ENCODE results near the gene ABCB1. TPM values are rescaled to one million over a fixed set of nuclear protein-coding genes. Genes with fewer than 3 reads are reported as not detected.

The ABCB1 gene
- total and polyA plus RNA-seq, 2 of the 13 experiments (the other 11 are each of a cell fraction or from before 2014, with no cell fraction given), result 42.8 to 52.6 TPM

DNA sequence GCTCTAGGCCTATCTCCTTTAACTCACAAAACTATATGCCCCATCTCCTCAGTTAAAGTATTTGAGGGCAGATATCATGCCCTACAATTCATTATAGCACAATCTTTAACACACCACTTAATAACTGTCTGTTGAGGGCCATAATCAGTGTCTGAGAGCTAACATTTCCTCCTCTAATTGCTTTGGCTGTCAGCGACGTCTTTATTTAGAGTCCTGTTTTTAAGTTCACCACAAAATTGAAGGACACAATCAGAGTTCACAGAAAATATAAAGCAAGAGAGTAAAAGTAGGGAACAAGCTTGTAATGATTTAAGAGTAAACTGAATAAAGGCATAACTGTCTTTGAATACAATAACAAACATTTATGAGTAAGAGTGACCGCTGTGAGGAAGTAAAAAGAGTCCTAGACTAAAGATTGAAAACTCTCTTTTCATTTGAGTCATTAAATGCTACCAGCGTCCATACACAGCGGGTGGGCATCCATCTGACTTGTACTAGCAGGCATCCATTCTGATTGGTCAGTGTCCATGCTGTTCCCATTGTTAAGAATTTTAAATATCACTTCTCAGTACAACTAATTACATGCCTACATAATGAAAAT is 86.8 kb downstream of the ABCB1 start:
- Histone ChIP-seq H3K27ac (ENCODE audit: extremely low read length, insufficient read depth, low read length) (no peak overlapping the region), H3K36me3 (replicated peaks in 1 of 2; ENCODE audit: control insufficient read depth in 1 of 2, insufficient read depth in 2 of 2, low read length in 2 of 2) (peaks cover 4 to 32% of the 10 kb centered on the region in 2 experiments; a peak in 4 of 5 replicates), H3K4me1 (ENCODE audit: insufficient read depth, low read length) (no peaks in the 10 kb centered on the region), H3K4me2 (ENCODE audit: low read depth, low read length) (no peak overlapping the region), H3K79me2 (ENCODE audit: insufficient read depth, low read length) (no peaks in the 10 kb centered on the region), H2AFZ (ENCODE audit: low read length) (no peak overlapping the region), H3K4me3 (replicated peaks in 1 of 3; ENCODE audit: insufficient read depth in 1 of 3, low read depth in 2 of 3, low read length in 3 of 3) (no peak overlapping the region), H4K20me1 (ENCODE audit: insufficient read depth, low read length) (no peaks in the 10 kb centered on the region), H3K27me3 (ENCODE audit: control insufficient read depth in 1 of 2, insufficient read depth in 2 of 2, low read length in 2 of 2) (no peaks in the 10 kb centered on the region), H3K9me3 (ENCODE audit: low read length) (no peaks in the 10 kb centered on the region), H3K9ac (ENCODE audit: insufficient read depth, low read depth, low read length) (no peak overlapping the region)
- DNase-seq (ENCODE audit: low spot score) (no peak), ATAC-seq (no peak), FAIRE-seq (no peak)
- ChIA-PET POLR2A (no interaction called here), CTCF (ENCODE audit: low intra/inter-chr PET ratio, low total read pairs) (no interaction called here)
- in situ Hi-C loops (cut with HindIII; ENCODE audit: extremely low pct_ligation_motif_present, low pct_unique_long_range_greater_than_20kb) (no loop called here), intact Hi-C loops (cut with micrococcal nuclease; ENCODE audit: unreplicated experiment) (no loop called here)
- no TSS peak for BruUV-seq (replicated peaks)
- WGBS (ENCODE audit: low lambda C conversion rate), result 95% methylated on average over 5 of the region's 5 CpGs
- TF ChIP-seq ZEB1 (IDR thresholded peaks at IDR 0.05; ENCODE audit: insufficient replicate concordance, low read depth) (no peak), PREB (CRISPR knock-in tag; IDR thresholded peaks at IDR 0.05) (no peak), ZSCAN25 (CRISPR knock-in tag; IDR thresholded peaks at IDR 0.05) (no peak), ZFP37 (CRISPR knock-in tag; IDR thresholded peaks at IDR 0.05; ENCODE audit: borderline replicate concordance) (no peak), KLF9 (CRISPR knock-in tag; IDR thresholded peaks at IDR 0.05; ENCODE audit: low read depth) (no peak), ZNF770 (CRISPR knock-in tag; IDR thresholded peaks at IDR 0.05) (no peak)
- TF ChIP-seq, protein P1, sequence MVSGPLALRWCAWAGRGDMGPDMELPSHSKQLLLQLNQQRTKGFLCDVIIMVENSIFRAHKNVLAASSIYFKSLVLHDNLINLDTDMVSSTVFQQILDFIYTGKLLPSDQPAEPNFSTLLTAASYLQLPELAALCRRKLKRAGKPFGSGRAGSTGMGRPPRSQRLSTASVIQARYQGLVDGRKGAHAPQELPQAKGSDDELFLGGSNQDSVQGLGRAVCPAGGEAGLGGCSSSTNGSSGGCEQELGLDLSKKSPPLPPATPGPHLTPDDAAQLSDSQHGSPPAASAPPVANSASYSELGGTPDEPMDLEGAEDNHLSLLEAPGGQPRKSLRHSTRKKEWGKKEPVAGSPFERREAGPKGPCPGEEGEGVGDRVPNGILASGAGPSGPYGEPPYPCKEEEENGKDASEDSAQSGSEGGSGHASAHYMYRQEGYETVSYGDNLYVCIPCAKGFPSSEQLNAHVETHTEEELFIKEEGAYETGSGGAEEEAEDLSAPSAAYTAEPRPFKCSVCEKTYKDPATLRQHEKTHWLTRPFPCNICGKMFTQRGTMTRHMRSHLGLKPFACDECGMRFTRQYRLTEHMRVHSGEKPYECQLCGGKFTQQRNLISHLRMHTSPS (CRISPR knock-in tag; IDR thresholded peaks at IDR 0.05; ENCODE audit: low read depth), result no peak
- TF ChIP-seq, protein P2, sequence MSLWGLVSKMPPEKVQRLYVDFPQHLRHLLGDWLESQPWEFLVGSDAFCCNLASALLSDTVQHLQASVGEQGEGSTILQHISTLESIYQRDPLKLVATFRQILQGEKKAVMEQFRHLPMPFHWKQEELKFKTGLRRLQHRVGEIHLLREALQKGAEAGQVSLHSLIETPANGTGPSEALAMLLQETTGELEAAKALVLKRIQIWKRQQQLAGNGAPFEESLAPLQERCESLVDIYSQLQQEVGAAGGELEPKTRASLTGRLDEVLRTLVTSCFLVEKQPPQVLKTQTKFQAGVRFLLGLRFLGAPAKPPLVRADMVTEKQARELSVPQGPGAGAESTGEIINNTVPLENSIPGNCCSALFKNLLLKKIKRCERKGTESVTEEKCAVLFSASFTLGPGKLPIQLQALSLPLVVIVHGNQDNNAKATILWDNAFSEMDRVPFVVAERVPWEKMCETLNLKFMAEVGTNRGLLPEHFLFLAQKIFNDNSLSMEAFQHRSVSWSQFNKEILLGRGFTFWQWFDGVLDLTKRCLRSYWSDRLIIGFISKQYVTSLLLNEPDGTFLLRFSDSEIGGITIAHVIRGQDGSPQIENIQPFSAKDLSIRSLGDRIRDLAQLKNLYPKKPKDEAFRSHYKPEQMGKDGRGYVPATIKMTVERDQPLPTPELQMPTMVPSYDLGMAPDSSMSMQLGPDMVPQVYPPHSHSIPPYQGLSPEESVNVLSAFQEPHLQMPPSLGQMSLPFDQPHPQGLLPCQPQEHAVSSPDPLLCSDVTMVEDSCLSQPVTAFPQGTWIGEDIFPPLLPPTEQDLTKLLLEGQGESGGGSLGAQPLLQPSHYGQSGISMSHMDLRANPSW (CRISPR knock-in tag; IDR thresholded peaks at IDR 0.05; ENCODE audit: borderline replicate concordance), result no peak
- TF ChIP-seq, protein P3, sequence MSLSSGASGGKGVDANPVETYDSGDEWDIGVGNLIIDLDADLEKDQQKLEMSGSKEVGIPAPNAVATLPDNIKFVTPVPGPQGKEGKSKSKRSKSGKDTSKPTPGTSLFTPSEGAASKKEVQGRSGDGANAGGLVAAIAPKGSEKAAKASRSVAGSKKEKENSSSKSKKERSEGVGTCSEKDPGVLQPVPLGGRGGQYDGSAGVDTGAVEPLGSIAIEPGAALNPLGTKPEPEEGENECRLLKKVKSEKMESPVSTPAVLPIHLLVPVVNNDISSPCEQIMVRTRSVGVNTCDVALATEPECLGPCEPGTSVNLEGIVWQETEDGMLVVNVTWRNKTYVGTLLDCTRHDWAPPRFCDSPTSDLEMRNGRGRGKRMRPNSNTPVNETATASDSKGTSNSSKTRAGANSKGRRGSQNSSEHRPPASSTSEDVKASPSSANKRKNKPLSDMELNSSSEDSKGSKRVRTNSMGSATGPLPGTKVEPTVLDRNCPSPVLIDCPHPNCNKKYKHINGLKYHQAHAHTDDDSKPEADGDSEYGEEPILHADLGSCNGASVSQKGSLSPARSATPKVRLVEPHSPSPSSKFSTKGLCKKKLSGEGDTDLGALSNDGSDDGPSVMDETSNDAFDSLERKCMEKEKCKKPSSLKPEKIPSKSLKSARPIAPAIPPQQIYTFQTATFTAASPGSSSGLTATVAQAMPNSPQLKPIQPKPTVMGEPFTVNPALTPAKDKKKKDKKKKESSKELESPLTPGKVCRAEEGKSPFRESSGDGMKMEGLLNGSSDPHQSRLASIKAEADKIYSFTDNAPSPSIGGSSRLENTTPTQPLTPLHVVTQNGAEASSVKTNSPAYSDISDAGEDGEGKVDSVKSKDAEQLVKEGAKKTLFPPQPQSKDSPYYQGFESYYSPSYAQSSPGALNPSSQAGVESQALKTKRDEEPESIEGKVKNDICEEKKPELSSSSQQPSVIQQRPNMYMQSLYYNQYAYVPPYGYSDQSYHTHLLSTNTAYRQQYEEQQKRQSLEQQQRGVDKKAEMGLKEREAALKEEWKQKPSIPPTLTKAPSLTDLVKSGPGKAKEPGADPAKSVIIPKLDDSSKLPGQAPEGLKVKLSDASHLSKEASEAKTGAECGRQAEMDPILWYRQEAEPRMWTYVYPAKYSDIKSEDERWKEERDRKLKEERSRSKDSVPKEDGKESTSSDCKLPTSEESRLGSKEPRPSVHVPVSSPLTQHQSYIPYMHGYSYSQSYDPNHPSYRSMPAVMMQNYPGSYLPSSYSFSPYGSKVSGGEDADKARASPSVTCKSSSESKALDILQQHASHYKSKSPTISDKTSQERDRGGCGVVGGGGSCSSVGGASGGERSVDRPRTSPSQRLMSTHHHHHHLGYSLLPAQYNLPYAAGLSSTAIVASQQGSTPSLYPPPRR (CRISPR knock-in tag; IDR thresholded peaks at IDR 0.05; ENCODE audit: borderline replicate concordance), result no peak
